DMS79 (cell line): Measurements from ENCODE around the gene RPS10.
A peak's percentile ranks its signal among the peaks of the same experiment; 100 is the strongest.
"Not testable (repeated sequence)": the region's sequence is repeated elsewhere in the genome, so short reads cannot be mapped to it uniquely, and the experiment has no call there.

Experiments
- DNase-seq: peaks from one replicate; lab custom pipeline; 2025; lab: John Stamatoyannopoulos, UW

The RPS10 gene

DNA sequence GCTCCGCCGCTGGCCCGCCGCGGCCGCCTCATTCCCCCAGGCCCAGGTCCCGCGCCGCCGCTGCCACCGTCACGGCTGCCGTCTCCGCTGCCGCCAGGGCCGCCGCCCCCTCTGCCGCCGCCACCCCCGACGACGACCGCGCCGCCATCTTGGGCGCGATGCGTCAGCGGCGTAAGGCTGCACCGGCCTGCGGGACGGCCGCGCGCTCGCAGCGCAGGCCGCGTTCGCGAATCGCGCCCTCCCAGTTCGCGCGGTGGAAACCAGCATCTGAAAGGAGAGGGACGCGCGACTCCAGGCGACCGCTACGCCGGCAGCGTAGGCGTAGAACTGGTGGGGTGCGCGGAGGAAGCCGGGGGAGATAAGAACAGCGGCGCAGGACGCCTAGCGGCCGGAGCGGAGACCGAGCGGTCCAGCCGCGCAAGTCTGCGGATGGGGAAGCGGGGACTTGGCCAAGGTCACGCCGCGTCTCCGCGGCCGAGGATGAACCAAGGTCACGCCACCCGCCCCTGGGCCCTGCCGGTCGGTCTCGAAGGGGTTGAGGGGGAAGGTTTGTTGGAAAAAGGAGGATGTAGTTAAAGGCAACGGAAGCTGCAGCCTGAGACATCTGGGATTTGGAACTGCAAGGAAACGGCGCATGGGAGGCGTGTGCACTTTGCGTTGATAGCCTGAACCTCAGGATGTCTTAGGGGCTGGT, 33.2 kb downstream of the RPS10 start, which contains the start of gene NUDT3:
TSS of gene NUDT3 (minus strand) at position 173 of the 694 bp plus-strand sequence. CDS start 307 bp downstream, outside the sequence.
- peak; percentile 89 for DNase-seq

DNA sequence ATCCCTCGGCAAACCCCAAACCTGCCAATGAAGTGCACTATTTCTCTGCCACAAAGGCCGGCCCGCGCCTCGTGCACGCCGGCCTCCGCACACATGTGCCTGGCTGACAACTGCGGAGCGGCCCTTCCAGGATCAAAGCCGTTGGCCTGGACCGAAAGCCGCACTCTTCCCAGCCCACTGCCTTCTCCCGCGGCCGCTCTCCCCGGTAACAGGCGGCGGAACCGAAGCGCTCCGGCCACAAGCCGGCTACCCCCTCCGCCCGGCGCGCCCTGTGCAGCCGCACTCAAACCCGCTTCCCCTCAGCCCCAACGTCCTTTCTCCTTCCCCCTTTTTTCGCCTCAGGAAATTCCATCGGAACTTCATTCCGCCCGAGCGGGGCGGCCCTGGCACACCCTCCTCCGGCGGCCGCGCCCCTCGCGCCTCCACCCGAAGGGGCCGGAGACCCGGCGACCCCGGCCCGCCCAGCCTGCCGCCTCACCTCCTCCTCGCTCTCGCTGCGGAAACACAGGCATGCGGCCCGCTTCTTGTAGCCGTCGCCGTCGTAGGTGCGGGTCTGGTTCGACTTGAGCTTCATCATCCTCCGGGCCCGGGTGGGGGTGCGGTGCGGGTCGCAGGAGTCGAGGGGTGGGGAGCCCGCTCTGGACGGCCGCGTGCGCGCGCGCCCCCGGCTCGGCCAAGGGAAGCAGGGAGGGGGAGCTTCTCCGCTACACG, 33.9 kb downstream of the RPS10 start:
- peak; percentile 19 for DNase-seq

DNA sequence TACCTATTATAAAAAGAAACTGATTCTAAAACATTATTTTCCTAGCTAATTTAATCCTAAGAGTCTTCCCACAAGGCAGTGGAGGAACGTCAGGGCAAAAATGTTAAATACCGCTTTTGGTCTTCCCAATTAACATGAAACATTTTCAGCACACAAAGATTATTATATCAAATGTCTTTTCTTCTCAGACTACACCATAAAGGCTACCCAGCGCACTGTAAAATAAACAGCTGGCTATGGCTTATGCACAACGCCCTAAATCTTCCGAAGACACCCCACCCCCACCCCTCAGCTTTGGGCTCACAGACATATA, 34.4 kb downstream of the RPS10 start:
- DNase-seq, result no peak

DNA sequence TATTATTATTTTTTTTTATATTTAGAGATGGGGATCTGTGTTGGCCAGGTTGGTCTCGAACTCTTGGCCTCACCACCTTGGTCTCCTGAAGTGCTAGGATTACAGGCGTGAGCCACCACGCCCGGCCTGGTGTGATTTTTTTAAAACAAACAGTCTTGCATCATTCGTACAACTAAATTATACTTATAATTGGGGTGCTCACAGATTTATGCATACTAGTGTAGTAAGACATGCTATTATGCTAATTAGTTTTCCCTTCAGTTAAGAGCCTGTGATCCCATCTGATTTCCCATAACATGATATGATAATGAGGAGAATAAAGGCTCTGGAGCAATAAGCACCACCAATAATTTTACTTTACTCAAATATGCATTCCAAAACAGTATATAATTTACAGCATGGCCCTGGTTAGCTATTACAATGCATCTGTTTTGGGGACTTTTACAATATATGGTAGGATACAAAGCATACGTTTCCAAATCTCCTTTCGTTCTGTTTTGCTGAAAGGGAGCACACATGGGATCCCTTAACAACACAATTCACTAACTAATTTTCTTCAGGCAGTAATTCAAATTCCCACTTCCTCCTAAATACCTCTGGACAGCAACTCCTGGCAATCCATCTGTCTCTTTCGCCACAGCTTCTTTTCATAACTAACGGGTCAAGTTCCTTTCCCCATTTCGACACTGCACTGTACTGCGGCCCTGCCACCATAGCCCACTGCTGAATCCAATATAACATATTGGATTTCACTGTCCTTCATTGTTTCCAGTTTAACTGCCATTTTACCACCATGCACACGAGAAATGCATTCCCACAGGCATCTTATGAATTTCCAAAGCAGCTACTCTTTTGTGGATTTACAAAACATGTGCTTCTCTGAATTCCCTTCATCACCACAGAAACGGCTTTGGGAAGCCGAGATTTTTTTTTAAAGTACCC, 35.1 kb downstream of the RPS10 start:
- DNase-seq, result peak; percentile 28

DNA sequence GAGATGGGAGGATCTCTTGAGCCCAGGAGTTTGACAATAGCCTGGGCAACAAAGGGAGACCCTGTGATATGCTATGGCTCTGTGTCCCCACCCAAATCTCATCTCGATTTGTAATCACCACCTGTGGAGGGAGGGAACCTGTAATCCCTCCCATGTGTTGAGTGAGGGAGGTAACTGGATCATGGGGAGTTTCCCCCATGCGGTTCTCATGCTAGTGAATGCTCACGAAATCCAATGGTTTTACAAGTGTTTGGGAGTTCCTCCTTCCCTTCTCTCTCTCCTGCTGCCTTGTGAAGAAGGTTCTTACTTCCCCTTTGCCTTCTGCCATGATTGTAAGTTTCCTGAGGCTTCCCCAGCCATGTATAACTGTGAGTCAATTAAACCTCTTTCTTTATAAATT, 36.8 kb downstream of the RPS10 start:
- no peak for DNase-seq

DNA sequence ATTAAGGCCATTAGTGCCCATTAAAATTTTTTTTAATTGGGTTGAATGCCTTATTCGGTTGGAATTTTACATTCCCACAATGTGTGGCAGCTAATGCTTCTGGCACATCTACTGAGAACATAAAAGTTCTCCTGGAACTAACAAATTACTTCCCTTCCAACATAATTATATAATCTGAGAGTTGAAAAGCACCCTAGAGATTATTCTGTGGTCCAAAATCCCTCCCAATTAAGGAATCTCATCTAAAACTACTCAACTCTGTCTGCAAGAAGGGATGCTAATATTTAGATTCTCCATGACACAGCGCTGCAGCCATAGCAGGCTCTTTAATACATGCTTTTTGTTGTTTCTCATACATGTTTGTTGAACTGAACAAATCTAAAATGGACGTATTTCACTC, 37.4 kb downstream of the RPS10 start:
- DNase-seq, result no peak

DNA sequence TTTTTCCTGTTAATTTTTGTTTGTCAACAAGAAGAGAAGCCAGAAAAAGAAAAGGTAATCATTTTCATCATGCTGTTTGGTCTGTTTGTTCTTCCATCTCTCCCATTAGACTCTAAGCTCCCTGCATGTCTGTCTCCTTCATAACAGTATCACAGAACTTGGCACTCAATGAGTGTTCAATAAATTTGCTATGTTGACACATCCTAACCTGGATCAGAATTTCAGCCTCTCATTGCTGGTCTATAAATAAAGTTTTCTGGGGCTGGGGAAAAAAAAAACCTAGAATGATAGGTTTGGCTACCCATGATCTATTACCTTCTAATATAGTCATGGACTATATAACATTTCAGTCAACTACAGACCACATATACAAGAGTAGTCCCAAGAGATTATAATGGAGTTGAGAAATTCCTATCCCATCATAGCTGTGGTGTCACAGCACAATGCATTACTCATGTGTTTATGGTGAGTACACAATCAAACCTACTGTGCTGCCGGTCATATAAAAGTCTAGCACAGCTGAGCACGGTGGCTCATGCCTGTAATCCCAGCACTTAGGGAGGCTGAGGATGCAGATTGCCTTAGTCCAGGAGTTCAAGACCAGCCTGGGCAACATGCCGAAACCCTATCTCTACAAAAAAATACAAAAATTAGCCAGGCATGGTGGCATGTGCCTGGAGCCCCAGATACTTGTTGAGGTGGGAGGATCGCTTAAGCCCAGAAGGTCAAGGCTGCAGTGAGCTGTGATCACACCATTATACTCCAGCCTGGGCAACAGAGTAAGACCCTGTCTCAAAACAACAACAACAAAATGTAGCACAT, 39.3 kb downstream of the RPS10 start:
- DNase-seq, result no peak

DNA sequence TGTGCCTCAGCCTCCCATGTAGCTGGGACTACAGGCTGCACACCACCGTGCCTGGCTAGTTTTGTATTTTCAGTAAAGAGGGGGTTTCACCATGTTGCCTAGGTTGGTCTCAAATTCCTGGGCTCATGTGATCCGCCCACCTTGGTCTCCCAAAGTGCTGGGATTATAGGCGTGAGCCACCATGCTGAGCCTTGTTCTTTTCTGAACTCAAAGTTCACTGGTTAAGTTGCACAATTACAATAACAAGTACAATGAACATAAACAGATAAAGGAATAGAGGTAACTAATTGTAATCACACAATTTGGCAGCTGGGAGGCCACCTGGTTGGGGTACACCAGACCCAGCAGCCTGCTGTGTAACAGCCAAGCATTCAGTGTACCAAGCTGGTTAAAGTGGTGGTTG, 40.1 kb downstream of the RPS10 start:
- DNase-seq, result no peak

DNA sequence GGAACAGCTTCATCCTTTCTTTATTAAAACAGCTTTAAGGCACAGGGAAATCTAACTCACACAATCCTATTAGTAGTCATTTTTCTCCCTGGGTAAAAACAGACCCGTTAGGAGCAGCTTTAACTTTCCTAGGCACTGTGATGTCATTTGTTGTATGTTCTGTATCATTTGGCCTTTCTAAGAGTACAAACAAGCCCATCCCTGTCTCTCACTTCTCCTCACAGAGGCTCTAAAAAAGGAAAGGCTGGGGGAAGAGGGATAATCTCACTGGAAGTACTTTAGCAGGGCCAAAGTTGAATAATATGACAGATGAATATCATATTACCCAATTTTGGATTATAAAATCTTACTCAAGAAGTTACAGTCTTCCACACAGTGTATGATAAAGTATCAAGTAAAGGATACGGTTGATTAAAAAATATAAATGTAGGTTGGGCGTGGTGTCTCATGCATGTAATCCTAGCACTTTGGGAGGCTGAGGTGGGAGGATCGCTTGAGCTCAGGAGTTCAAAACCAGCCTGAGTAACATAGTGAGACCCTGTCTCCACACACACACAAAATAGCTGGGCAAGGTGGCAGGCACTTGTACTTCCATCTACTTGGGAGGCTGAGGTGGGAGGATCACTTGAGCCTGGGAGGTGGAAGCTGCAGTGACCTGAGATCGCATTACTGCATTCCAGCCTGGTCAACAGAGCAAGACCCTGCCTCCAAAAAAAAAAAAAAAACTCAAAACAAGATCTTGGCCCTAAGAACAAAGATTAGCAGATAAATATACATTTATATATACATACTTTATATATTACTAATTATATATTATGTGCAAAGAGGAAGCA, 41.3 kb downstream of the RPS10 start:
- no peak for DNase-seq

DNA sequence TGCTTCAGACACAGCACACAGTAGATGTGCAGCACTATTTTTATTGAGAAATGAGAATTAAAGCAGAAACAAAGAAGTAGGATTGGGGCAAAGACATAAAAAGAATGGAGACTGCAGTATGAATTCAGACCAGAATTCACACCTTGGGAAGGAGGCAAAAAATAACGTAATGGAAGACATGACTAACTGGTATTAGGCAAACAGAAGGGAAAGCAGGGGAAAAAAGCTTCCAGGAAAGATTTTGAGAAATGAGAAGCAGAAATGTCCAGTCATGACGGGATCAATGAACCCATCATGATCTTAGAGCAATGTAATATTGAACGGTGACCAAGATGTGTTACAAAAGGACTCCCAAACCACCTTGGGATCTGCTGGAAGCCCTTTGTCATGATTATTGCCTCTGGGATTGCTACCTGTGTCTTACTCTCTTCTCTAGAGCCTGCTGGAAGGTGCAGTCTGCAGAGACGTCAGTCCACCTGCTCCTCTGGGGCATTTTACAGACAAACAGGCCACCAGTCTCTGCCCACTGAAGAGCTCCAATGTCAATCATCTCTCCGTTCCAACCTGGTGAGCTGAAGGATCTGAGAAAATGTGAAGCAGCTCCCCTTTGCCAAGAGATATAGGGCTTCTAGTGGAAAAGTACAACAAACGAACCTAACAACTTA, 42.1 kb downstream of the RPS10 start:
- no peak for DNase-seq

DNA sequence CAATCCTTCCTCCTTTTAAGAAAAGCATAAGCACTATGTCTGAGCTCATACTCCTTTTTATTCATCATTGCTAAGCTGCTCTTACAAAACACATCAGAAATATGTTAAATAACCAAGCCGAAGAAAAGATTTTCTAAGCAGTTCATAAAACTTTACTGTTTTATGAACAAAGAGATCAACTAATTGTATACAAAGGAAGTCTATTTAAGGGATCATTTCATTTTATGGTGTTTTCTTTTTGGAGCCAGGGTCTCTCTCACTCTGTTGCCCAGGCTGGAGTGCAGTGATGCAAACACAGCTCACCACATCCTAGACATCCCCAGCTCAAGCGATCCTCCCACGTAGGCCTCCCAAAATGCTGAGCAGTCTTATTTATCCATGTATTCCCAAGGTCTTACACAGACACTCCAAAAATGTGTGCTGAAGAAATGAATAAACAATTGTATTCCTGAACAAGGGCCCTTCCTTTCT, 42.7 kb downstream of the RPS10 start:
- peak; percentile 3 for DNase-seq

DNA sequence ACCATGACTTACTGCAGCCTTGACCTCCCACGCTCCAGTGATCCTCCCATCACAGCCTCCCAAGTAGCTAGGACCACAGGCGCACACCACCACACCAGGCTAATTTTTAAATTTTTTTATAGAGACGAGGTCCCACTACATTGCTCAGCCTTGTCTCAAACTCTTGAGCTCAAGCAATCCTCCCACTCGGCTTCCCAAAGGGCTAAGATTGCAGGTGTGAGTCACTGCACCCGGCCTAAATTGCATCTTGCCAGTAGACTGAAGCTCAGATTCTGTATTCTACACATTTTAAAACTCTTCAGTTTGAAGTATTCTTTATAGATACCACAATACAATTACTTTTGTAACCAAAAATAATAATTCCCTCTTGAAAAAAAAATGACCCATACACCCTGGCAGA, 44.8 kb downstream of the RPS10 start:
- no peak for DNase-seq

DNA sequence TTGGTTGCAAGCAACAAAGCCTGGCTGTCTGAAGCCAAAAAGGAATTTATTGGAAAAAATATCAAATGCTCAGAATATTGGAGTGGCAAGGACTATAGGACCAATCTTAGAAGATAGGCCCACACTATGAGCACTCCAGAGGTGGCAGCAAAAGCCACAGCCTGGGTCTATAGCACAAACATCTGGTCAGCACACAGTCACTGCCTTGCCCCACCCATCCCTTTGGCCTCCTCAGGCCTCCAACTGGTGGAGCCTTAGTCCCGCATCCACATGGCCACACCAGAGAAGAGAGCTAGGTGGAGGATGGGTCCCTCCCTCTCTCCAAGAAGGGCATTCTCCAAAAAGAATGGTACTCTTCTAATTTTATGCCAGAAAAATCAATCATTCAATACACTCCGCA, 47.4 kb downstream of the RPS10 start:
- DNase-seq, result no peak

DNA sequence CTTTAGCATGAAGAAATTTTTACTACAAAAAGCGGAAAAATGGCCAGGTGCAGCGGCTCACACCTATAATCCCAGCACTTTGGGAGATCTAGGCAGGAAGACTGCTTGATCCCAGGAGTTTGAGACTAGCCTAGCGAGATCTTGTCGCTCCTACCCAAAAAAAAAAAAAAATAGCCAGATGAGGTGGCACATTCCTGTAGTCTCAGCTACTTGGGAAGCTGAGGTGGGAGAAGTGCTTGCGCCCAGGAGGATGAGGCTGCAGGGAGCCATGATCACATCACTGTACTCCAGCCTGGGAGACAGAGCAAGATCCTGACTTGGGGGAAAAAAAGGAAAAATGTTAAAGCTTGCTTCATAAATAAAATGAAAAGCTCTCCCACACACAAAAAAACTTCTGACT, 47.9 kb downstream of the RPS10 start:
- no peak for DNase-seq

DNA sequence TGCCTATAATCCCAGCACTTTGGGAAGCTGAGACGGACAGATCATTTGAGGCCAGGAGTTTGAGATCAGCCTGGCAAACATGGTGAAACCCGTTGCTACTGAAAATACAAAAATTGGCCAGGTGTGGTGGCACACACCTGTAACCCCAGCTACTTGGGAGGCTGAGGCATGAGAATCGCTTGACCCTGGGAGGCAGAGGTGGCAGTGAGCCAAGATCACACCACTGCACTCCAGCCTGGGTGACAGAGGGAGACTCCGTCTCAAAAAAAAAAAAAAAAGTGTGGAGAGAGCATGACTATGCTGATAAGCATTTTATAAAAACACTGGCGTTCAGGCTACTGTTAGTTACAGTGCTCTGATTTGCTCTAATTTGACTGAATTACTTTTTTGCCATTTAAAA, 48.3 kb downstream of the RPS10 start:
- not testable (repeated sequence) for DNase-seq

DNA sequence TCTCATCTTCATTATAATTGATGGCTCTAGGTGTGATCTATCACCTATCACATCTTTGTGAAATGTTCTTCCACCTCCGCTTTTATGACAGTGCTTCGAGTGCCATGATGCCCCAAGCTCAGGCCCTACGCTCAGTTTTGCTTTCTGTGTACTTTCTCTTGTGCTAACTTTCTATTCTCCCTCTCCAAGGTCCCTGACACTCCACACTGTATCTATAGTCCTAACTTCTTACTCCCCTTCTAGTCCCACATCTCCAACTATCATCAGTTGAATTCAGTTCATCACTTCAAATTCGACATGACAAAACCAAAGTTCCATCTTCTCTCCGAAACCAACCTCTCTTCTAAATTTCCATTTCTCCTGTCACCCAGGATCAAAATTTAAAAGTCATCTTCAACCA, 50.0 kb downstream of the RPS10 start:
- DNase-seq, result no peak

DNA sequence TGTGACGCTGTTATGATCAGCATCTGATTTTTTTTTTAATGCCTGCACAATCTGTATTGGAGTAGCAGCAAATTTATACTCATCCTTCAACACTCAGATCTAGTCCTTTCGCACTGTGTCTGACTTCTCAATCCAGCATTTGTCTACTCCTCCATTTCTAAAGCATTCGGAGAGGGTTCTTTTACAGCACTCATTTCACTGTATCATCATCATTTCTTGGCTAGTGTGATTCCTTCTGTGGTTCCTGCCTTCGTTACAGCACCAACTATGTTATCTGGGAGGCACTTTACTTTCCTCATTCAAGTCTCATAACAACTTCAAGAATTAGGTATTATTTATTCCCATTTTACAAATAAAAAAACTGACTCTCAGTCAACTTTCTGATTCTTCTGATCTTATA, 51.4 kb downstream of the RPS10 start:
- DNase-seq, result no peak

DNA sequence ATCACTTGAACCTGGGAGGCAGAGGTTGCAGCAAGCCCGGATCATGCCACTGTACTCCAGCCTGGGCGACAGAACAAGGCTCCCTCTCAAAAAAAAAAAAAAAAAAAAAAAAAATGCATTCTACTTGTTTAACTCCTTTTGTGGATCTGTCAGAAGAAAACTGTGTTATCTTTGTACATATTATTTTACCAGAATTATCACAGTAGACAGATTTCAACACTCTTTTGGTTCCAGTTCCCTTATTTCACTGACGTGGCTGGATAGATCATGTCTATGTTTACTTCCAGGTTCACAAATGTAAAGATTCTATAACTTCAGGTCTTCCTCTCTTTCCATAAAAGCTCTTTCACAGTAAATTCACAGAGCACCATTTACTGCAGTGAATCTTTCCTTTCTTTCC, 51.8 kb downstream of the RPS10 start:
- DNase-seq, result no peak

DNA sequence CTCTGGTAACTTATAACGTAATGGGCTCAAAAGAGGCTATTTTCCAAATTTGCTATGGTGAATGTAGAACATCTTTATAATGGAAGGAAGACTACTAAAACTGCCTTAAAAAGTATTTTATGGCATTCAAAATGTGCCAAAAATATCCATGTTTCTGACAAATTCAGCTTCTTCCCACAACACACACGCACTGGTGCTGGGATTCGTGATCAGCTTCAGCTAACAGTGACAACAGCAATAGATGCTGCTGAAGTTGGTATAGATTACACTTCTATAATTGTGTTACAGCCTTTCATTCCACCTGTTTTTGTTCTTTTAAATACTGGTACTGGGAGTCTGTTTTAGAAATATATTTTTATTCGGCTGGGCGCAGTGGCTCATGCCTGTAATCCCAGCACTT, 52.4 kb downstream of the RPS10 start:
- DNase-seq, result no peak

DNA sequence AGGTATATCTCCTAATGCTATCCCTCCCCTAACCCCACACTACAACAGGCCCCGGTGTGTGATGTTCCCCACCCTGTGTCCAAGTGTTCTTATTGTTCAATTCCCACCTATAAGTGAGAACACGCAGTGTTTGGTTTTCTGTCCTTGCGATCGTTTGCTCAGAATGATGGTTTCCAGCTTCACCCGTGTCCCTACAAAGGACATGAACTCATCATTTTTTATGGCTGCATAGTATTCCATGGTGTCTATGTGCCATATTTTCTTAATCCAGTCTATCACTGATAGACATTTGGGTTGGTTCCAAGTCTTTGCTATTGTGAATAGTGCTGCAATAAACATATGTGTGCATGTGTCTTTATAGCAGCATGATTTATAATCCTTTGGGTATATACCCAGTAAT, 54.0 kb downstream of the RPS10 start:
- not testable (repeated sequence) for DNase-seq
